T-helper 1 cell treated with Interleukin-12 subunit alpha and Interleukin-12 subunit beta and Interleukin-4 antibody, amounts not matched to agents 30 ng/mL and 1 ng/mL, for 36 hours (primary cell): Measurements from ENCODE around the gene PHF14. TPM values are rescaled to one million over a fixed set of nuclear protein-coding genes. Genes with fewer than 3 reads are reported as not detected.
"Not testable (repeated sequence)": the region's sequence is repeated elsewhere in the genome, so short reads cannot be mapped to it uniquely, and the experiment has no call there.

Source experiments
- intact Hi-C: fragments of 100-400 bp; cut with micrococcal nuclease; formaldehyde crosslinking; loops from one replicate; pipeline ENCODE4 v1.15.1; 2024
- total RNA-seq: library from RNA; stranded (reverse); gene quantifications from 2 replicates; pipeline ENCODE4 v1.2.3, GENCODE V29; 2022

The PHF14 gene
- 32.5 and 39.1 TPM in 2 replicates for total RNA-seq

DNA sequence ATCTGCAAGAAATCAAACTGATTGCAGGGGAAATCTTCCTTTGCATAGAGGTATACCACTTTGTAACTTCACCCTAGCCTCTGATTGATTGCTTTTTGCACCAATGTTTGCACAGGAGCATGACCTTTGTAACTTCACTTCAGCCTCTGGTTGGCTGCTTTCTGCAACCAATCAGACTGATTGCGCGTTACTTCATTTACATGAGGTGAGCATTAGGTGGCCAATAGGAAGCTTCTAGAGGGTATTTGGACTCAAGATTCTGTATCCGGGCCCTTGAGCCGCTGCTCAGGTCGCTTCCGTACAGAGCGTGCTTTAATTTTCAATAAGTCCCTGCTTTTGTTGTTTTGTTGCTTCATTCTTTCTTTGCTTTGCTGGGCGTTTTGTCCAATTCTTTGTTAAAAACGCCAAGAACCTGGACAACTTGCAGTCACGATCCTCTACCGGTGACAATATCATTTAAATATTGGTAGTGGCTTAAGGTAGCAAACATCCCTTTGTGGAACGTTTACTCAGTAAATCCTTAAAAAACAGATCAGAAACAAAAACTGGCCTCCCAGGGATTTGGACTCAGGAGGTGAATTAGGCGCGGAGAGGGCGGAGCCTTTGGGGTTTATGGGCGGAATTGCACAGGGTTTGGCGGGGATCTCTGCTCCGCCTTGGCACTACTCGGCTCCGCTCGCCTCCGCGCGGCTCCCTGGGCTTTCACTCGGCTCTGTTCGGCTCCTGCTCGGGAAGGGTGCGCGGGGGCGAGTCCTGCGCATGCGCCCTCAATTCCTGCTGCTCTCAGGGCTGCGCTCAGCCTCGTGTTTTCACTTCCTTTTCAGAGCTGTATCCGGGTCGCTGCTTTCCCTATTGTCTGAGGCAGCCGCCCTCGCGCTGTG, at the start of gene PHF14:
Gene PHF14, plus strand, starts transcription at position 812 of the 881 bp plus-strand sequence. CDS start 452 bp downstream, outside the sequence.
- intact Hi-C loops, result loop anchor here (1.0 to 5.0 kb wide), 7 partner anchors 33 to 1714 kb away; partner anchors contain the start of genes ARL4A and TMEM106B

GRCh38 chr7:10924370-10924769, 49.3 kb upstream of the PHF14 start:
- intact Hi-C loops, result no loop called here

- intact Hi-C loops, result not testable (repeated sequence)
Observed at GRCh38 chr7:10928203-10928602, 45.5 kb upstream of the PHF14 start.

DNA sequence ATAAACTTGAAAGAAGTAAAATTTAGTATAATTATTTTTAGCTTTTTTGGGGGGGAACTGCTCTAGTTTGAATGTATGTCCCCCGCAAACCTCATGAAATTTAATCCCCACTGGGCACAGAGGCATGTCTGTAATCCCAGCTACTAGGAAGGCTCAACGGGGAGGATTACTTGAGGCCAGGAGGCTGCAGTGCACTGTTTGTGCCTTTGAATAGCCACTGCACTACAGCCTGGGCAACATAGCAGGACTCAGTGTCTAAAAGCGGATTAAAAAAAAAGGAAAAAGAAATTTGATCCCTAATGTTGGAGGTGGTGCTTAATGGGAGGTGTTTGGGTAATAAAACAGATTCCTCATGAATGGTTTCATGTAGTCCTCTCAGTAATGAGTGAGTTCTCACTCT, 43.1 kb upstream of the PHF14 start:
- intact Hi-C loops, result no loop called here

DNA sequence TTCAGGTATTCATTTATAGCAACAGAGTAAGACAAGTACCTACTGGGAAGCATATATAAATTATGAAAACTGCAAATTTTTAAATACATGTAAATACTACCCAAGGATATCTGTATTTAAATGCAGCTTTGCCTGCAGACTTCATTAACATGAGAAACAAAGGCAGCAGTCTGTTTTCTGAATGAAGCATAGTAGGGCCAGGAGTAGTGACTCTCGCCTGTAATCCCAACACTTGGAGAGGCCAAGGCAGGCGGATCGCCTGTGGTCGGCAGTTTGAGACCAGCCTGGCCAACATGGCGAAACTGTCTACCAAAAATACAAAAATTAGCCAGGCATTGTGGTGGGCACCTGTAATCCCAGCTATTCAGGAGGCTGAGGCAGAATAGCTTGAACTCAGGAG, 42.5 kb upstream of the PHF14 start:
- intact Hi-C loops, result no loop called here

- intact Hi-C loops, result no loop called here
Observed at GRCh38 chr7:10934292-10934691, 39.4 kb upstream of the PHF14 start.

DNA sequence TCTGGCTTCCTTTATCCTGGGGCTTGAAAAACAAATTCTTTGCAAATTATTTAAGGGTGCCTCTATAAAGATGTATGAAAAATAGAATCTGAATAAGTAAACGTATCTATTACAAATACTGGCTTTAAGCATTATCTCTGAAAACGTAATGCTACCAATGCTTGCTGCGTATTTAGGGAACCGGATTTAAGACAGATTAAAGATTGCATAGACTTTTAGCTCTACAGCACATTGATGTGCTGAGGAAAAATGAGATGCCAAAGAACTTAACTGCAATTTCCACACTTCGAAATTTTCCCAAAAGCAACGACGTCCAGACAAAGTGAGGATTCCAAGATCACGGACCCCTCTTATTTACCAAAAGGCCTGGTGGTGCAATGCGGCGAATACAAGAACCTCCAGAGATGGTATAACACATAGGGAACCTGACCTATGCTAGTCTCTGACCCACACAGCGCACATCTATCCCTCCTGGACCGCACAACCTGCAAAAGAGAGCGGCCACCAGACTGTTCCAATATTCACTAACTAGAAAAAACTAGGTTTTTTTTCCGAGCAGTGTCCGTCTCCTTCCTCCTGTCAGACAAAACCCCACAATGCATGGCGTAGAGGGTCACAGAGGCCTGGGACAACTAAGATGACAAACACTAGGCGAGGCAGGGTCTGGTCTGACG, 34.3 kb upstream of the PHF14 start:
- intact Hi-C loops, result loop anchor here (1.0 kb wide), 1 partner anchor 273 kb away; no protein-coding TSS in a partner anchor

- intact Hi-C loops, result loop anchor here (1.0 to 5.0 kb wide), 6 partner anchors 33 to 1271 kb away; partner anchors contain the start of genes PHF14 and TMEM106B
Observed at GRCh38 chr7:10939911-10940703, 33.6 kb upstream of the PHF14 start.

- intact Hi-C loops, result loop anchor here (1.0 to 5.0 kb wide), 5 partner anchors 32 to 1270 kb away; partner anchors contain the start of genes PHF14 and TMEM106B
Observed at GRCh38 chr7:10940704-10941355, 32.8 kb upstream of the PHF14 start.

DNA sequence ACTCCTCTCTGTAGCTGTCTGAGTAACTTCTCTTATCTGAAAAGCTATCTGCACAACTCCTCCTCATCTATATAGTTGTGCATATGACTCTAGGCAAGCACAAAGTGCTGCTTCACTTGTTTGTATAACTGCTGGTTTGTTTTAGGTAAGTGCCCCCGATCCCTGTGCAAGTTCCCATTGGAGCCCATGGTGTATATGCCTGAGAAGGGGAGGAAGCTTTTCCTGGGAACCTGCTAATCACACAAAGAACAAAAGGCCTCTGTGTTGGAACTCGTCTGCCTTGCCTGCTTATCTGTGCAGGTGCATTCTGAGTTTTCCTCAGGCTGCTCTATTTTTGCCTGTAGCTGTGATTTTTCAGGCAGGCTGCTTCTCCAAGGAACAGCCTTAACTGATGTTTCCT, 23.2 kb upstream of the PHF14 start:
- intact Hi-C loops, result no loop called here

GRCh38 chr7:10950974-10951578, 22.6 kb upstream of the PHF14 start:
- intact Hi-C loops, result not testable (repeated sequence)

DNA sequence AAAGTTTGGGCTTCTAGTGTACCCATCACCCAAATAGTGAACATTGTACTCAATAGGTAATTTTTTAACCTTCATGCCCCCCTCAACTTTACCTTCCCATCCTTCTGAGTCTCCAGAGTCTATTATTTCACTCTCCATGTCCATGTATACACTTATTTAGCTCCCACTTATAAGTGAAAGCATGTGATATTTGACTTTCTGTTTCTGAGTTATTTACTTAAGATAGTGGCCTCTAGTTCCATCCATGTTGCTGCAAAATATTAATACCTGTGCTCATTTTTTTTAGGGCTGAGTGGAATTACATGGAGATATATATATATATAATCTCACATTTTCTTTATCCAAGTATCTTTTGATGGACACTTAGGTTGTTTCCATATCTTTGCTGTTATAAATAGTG, 21.1 kb upstream of the PHF14 start:
- intact Hi-C loops, result no loop called here

DNA sequence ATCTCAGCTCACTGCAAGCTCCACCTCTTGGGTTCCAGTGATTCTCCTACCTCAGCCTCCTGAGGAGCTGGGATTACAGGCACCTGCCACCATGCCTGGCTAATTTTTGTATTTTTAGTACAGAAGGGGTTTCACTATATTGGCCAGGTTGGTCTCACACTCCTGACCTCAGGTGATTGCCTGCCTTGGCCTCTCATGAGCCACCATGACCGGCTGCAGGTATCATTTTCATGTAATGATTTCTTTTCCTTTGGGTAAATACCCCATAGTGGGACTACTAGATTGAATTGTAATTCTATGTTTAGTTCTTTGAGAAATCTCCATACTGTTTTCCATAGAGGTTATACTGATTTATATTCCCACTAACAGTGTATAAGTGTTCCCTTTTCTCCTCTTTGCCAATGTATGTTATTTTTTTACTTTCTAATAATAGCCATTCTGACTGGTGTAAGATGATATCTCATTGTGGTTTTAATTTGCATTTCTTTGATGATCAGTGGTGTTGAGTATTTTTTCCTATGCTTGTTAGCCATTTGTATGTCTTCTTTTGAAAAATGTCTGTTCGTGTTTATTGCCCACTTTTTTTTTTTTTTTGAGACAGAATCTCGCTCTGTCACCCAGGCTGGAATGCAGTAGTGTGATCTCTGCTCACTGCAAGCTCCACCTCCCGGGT, 20.5 kb upstream of the PHF14 start:
- intact Hi-C loops, result not testable (repeated sequence)

- intact Hi-C loops, result no loop called here
Observed at GRCh38 chr7:10956528-10956927, 17.1 kb upstream of the PHF14 start.

DNA sequence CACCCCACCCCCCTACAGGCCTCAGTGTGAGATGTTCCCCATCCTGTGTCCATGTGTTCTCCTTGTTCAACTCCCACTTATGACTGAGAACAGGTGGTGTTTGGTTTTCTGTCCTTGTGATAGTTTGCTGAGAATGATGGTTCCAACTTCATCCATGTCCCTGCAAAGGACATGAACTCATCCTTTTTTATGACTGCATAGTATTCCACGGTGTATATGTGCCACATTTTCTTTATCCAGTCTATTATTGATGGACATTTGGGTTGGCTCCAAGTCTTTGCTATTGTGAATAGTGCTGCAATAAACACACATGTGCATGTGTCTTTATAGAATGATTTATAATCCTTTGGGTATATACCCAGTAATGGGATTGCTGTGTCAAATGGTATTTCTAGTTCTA, 13.4 kb upstream of the PHF14 start:
- intact Hi-C loops, result not testable (repeated sequence)

- intact Hi-C loops, result not testable (repeated sequence)
Observed at GRCh38 chr7:10965016-10965415, 8.7 kb upstream of the PHF14 start.

DNA sequence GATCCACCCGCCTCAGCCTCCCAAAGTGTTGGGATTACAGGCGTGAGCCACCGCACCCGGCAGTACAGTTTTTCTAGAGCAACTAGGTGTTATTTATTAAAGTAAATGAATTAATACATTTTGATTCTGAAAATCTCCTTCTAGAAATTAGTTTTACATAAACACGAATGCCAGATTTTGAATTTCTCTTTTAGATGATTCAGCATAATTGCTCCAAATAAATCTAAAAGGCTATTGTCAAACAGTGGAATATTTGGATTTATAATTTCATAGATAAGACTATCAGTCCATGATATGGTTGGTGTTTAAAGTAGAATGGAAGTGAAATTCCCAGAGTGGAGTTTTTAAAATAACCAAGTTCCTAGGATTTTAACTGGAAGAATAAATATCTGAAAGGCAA, 1.5 kb upstream of the PHF14 start:
- intact Hi-C loops, result loop anchor here (2.0 to 5.0 kb wide), 2 partner anchors 1285 to 1715 kb away; partner anchors contain the start of gene ARL4A

- intact Hi-C loops, result loop anchor here (1.0 to 5.0 kb wide), 7 partner anchors 32 to 1713 kb away; partner anchors contain the start of genes ARL4A and TMEM106B
Observed at GRCh38 chr7:10973942-10974911, 555 bp downstream of the PHF14 start.
